ENCODE data around the gene RNF215.

DNA sequence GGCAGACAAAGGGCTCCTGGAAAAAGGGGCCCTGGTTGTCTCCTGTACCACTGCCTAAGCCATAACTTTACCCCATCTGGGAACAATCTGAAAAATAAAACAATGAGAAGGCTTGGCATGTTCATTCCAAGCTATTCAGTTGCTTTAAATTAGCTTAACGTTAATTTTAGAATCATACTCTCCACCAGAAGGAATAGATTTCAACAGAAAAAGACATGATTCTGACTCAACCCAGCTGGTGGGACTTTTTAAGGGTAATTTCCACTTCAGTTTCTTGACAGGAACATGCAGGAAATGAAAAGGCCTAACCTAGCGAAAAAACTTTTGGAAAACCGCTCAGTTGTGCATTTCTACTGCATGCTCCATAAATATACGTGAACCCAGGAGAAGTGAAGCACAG lies 38.4 kb downstream of the RNF215 start:
- TF ChIP-seq, protein P1, sequence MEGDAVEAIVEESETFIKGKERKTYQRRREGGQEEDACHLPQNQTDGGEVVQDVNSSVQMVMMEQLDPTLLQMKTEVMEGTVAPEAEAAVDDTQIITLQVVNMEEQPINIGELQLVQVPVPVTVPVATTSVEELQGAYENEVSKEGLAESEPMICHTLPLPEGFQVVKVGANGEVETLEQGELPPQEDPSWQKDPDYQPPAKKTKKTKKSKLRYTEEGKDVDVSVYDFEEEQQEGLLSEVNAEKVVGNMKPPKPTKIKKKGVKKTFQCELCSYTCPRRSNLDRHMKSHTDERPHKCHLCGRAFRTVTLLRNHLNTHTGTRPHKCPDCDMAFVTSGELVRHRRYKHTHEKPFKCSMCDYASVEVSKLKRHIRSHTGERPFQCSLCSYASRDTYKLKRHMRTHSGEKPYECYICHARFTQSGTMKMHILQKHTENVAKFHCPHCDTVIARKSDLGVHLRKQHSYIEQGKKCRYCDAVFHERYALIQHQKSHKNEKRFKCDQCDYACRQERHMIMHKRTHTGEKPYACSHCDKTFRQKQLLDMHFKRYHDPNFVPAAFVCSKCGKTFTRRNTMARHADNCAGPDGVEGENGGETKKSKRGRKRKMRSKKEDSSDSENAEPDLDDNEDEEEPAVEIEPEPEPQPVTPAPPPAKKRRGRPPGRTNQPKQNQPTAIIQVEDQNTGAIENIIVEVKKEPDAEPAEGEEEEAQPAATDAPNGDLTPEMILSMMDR (conservative IDR thresholded peaks at IDR 0.05), result no peak
- TF ChIP-seq EZH2 (IDR thresholded peaks at IDR 0.05; ENCODE audit: low read depth), result no peak
